Measurements from ENCODE around the gene AMELX.
A peak's percentile ranks its signal among the peaks of the same experiment; 100 is the strongest.

Gene AMELX

DNA sequence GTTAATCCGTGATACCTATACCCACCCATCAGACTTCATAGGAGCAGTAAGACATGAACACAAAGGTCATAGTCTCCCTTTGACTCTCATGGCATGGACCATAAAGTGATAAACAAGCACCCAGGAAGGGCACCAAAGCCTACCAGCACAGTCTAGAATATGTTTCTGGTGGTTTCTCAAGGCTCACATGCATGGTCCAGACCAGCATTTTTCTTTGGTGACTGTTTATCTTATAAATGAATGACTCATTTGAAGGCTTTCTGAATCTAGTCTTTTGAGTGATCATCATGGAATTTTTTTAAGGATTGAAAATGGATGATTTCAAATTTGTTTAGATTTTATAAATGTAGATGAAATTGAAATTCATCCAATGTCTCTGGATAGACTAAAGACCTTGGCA is 32.0 kb upstream of the AMELX start:
- peak; percentile 69 for DNase-seq
- in situ Hi-C loops (cut with HindIII; ENCODE audit: low pct_ligation_motif_present, low sequenced_read_pairs): no loop called here
- Histone ChIP-seq H3K4me3 (ENCODE audit: low read depth, low read length) (no peak overlapping the region), H3K27ac (no peak overlapping the region), H3K36me3 (replicated peaks) (no peaks in the 10 kb centered on the region), H3K27me3 (replicated peaks) (no peaks in the 10 kb centered on the region)
- TF ChIP-seq, protein P1, sequence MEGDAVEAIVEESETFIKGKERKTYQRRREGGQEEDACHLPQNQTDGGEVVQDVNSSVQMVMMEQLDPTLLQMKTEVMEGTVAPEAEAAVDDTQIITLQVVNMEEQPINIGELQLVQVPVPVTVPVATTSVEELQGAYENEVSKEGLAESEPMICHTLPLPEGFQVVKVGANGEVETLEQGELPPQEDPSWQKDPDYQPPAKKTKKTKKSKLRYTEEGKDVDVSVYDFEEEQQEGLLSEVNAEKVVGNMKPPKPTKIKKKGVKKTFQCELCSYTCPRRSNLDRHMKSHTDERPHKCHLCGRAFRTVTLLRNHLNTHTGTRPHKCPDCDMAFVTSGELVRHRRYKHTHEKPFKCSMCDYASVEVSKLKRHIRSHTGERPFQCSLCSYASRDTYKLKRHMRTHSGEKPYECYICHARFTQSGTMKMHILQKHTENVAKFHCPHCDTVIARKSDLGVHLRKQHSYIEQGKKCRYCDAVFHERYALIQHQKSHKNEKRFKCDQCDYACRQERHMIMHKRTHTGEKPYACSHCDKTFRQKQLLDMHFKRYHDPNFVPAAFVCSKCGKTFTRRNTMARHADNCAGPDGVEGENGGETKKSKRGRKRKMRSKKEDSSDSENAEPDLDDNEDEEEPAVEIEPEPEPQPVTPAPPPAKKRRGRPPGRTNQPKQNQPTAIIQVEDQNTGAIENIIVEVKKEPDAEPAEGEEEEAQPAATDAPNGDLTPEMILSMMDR (IDR thresholded peaks at IDR 0.05; ENCODE audit: low read depth, low read length, missing control alignments): no peak

DNA sequence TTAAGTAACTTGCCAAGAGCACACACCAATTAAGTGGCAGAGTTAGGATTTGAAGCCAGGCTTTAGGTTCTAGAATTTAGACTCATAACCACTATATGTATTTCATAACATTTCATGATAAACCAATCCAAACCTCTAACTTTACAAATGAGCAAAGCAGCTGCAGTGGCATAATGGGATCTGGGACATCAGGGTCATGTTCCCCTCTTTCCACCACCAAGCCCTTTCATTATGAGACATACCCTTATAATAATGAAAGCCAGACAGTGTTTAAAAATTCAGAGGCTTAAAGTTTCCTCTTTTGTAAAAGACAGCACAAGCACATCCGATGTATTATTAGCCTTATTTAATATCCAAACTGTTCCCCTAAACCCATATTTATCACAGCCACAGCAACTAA is 28.3 kb upstream of the AMELX start:
- no peaks in the 10 kb centered on the region for H3K27me3 ChIP-seq (replicated peaks)
- DNase-seq: no peak
- TF ChIP-seq, protein P1 (IDR thresholded peaks at IDR 0.05; ENCODE audit: low read depth, low read length, missing control alignments): no peak
- H3K36me3 ChIP-seq (replicated peaks): no peaks in the 10 kb centered on the region
- no peak overlapping the region for H3K4me3 ChIP-seq (ENCODE audit: low read depth, low read length)
- no peak overlapping the region for H3K27ac ChIP-seq
- in situ Hi-C loops (cut with HindIII; ENCODE audit: low pct_ligation_motif_present, low sequenced_read_pairs): no loop called here

DNA sequence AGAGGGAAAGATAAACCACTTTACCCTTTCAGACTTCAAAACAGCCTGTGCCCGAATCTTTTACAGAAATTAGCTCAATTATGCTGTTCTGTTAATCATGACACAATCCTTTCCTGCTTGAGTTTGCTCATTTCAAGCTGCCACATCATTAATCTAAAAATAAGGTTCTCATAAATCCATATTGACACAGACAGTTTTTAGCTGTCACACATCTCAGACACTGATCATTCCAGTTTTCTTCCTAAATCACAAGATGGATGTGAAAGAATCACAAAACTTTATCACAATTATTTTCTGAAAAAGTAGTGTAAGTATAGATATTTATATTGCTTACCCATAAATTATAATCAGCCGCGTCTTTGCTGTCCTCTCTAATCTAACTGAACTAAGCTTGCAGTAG is 27.9 kb upstream of the AMELX start:
- in situ Hi-C loops (cut with HindIII; ENCODE audit: low pct_ligation_motif_present, low sequenced_read_pairs): no loop called here
- no peak for DNase-seq
- Histone ChIP-seq H3K27me3 (replicated peaks) (no peaks in the 10 kb centered on the region), H3K27ac (no peak overlapping the region), H3K36me3 (replicated peaks) (no peaks in the 10 kb centered on the region), H3K4me3 (ENCODE audit: low read depth, low read length) (no peak overlapping the region)
- TF ChIP-seq, protein P1 (IDR thresholded peaks at IDR 0.05; ENCODE audit: low read depth, low read length, missing control alignments): no peak

DNA sequence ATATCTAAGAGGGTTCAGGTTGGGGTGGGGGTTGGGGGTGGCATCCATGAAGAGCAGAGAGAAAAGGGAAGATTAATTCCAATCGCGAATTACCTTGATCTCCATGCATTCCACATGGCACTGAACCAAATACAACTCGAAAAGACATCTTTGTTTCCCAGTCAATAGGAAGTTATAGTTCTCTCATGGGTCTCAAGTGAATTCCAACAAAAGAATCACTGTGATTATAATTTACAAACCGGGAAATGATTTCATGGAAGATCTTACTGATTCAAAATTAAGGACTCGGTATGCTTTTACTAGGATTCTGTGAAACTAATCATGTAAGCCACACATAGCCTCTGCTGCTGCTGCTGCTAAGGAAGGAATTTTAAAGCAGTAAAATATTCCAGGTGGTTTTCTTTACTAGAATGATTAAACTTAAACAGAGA is 26.6 kb upstream of the AMELX start:
- Histone ChIP-seq H3K27ac (no peak overlapping the region), H3K4me3 (ENCODE audit: low read depth, low read length) (no peak overlapping the region), H3K27me3 (replicated peaks) (no peaks in the 10 kb centered on the region), H3K36me3 (replicated peaks) (no peaks in the 10 kb centered on the region)
- in situ Hi-C loops (cut with HindIII; ENCODE audit: low pct_ligation_motif_present, low sequenced_read_pairs): no loop called here
- DNase-seq: no peak
- TF ChIP-seq, protein P1 (IDR thresholded peaks at IDR 0.05; ENCODE audit: low read depth, low read length, missing control alignments): no peak

DNA sequence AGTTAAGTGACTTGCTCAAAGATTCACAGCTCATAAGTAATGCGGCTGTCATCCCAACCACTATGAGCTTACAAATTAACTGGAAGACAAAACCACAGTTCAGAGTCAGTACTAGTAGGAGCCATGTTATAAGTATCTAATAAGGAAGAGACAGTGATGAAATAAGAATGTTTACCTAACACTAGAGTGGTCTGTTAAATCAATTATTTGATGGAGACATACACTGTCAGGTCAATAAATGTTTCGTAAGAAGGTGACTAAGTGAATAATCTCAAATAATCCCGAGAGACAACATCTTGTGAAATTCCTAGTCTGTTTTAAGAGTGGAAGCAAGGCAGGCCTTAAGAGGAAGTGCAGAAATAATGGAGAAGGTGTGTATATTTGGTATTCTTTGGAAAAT is 25.8 kb upstream of the AMELX start:
- no peak for DNase-seq
- TF ChIP-seq, protein P1 (IDR thresholded peaks at IDR 0.05; ENCODE audit: low read depth, low read length, missing control alignments): no peak
- in situ Hi-C loops (cut with HindIII; ENCODE audit: low pct_ligation_motif_present, low sequenced_read_pairs): no loop called here
- Histone ChIP-seq H3K36me3 (replicated peaks) (no peaks in the 10 kb centered on the region), H3K4me3 (ENCODE audit: low read depth, low read length) (no peak overlapping the region), H3K27ac (no peak overlapping the region), H3K27me3 (replicated peaks) (no peaks in the 10 kb centered on the region)

DNA sequence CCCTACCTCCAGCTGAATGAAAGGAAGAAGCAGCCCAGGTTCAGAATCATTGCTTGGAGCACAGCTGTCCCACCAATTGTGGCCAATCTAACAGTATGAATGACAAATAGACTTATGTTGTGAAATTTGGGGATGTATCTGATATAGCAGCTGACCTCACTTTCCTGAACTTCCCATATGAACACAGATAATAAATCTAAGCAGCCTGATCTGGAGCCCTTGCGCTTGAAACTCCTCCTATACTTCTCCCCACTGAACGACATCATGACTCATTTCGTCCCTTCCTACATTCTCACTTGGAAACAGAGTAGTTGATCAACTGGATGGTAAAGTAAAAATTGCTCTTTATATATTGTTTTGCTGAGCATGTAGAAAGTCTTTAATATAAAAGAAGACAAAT is 24.2 kb upstream of the AMELX start:
- H3K27ac ChIP-seq: no peak overlapping the region
- in situ Hi-C loops (cut with HindIII; ENCODE audit: low pct_ligation_motif_present, low sequenced_read_pairs): no loop called here

More for the DNA sequence above, 24.2 kb upstream of the AMELX start:
- TF ChIP-seq, protein P1 (IDR thresholded peaks at IDR 0.05; ENCODE audit: low read depth, low read length, missing control alignments): no peak
- no peak for DNase-seq
- Histone ChIP-seq H3K36me3 (replicated peaks) (no peaks in the 10 kb centered on the region), H3K4me3 (ENCODE audit: low read depth, low read length) (no peak overlapping the region), H3K27me3 (replicated peaks) (no peaks in the 10 kb centered on the region)
